Kidney epithelial cell (primary cell): ENCODE data around the gene ITIH5. TPM values are rescaled to one million over a fixed set of nuclear protein-coding genes. Genes with fewer than 3 reads are reported as not detected.

Experiments used
- DNase-seq: peaks from one replicate; pipeline ENCODE4 v3.0.0-alpha.2; 2010; ENCODE audit warnings: low read depth
- H3K27me3 ChIP-seq: 2 replicates; pipeline ENCODE4 v1.6.0; 2011; ENCODE audit warnings: low read length; ENCODE audit not compliant: control insufficient read depth, insufficient read depth
- H3K36me3 ChIP-seq: 2 replicates; pipeline ENCODE4 v1.5.1; 2011; ENCODE audit warnings: low read length; ENCODE audit not compliant: control insufficient read depth, insufficient read depth
- H3K4me3 ChIP-seq: 2 replicates; pipeline ENCODE4 v1.5.1; 2011; ENCODE audit warnings: low read depth, mild to moderate bottlenecking, control low read depth, low read length
- CTCF ChIP-seq: IDR thresholded peaks from 2 replicates; pipeline ENCODE4 v1.5.1; 2011; ENCODE audit warnings: mild to moderate bottlenecking, moderate library complexity, low read length, control low read depth, inconsistent platforms; ENCODE audit not compliant: insufficient read depth, poor library complexity, severe bottlenecking
- total RNA-seq: library from RNA; depleted of rRNA; stranded (reverse); fragments of >200 nt; gene quantifications from 2 replicates; pipeline ENCODE4 v1.2.3, GENCODE V29; 2015

The ITIH5 gene
- total RNA-seq, 1 donor from 2014 or later, result 1.5 TPM

GRCh38 chr10:7587168-7587864 lies 79.5 kb downstream of the ITIH5 start:
- no peaks in the 10 kb centered on the region for H3K36me3 ChIP-seq
- TF ChIP-seq CTCF, result no peak
- no peak overlapping the region for H3K4me3 ChIP-seq
- DNase-seq, result no peak
- no peaks in the 10 kb centered on the region for H3K27me3 ChIP-seq

- Histone ChIP-seq H3K36me3 (no peaks in the 10 kb centered on the region), H3K27me3 (no peaks in the 10 kb centered on the region), H3K4me3 (no peak overlapping the region)
- no peak for TF ChIP-seq CTCF
- no peak for DNase-seq
Observed at GRCh38 chr10:7585228-7585627, 81.5 kb downstream of the ITIH5 start.

- no peak for TF ChIP-seq CTCF
- no peak for DNase-seq
- Histone ChIP-seq H3K36me3 (no peaks in the 10 kb centered on the region), H3K27me3 (no peaks in the 10 kb centered on the region), H3K4me3 (no peak overlapping the region)
Observed at GRCh38 chr10:7583626-7584025, 83.1 kb downstream of the ITIH5 start.

- no peaks in the 10 kb centered on the region for H3K27me3 ChIP-seq
- H3K36me3 ChIP-seq, result no peaks in the 10 kb centered on the region
- DNase-seq, result no peak
- H3K4me3 ChIP-seq, result no peak overlapping the region
- TF ChIP-seq CTCF, result no peak
Observed at GRCh38 chr10:7580520-7580919, 86.2 kb downstream of the ITIH5 start.

- no peaks in the 10 kb centered on the region for H3K27me3 ChIP-seq
- DNase-seq, result no peak
- no peak overlapping the region for H3K4me3 ChIP-seq
- H3K36me3 ChIP-seq, result no peaks in the 10 kb centered on the region
- no peak for TF ChIP-seq CTCF
Observed at GRCh38 chr10:7579681-7580080, 87.1 kb downstream of the ITIH5 start.

- H3K4me3 ChIP-seq, result no peak overlapping the region
- no peaks in the 10 kb centered on the region for H3K27me3 ChIP-seq
- no peak for TF ChIP-seq CTCF
- H3K36me3 ChIP-seq, result no peaks in the 10 kb centered on the region
- DNase-seq, result no peak
Observed at GRCh38 chr10:7577579-7577978, 89.2 kb downstream of the ITIH5 start.
